ENCODE data around the gene CWC15. TPM values are rescaled to one million over a fixed set of nuclear protein-coding genes. Genes with fewer than 3 reads are reported as not detected.

CWC15 gene
- total and polyA plus RNA-seq, 2 donors (not counting 3 experiments of a cell fraction or from before 2014, with no cell fraction given) = 16.9 to 72.0 TPM

DNA sequence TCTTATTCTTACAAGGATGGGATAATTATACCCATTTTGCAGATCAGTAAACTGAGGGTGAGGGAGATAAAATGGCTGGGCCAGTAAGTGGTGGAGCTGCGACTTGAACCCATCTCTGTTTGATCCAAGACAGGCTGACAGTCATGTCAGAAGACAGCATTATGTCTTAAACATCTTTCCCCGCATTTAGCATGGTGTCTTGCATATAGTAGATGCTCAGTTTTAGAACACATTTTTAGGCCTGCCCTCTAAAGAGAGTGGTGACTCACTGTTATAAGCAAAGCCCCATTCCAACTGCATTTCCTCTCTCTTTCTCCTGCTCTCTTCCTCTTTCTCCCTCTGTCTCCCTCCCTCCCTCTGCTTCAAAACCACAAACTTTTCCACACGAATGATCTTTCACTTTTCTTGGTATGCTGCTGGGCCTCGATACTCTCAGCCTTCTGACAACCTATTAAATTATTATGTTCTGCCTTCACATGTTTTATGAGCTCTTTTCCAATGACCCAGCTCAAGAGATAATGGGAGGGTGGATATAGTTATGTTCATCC lies 25.2 kb downstream of the CWC15 start:
- intact Hi-C loops (cut with micrococcal nuclease) (no loop called here), dilution Hi-C loops (cut with MboI; ENCODE audit: extremely low pct_ligation_motif_present, low sequenced_read_pairs) (no loop called here)
- H3K9ac ChIP-seq (replicated peaks; ENCODE audit: extremely low read depth, insufficient read depth, low read length) = no peak overlapping the region
- H3K27me3 ChIP-seq (ENCODE audit: control insufficient read depth in 2 of 2, insufficient read depth in 2 of 2, low read length in 2 of 2) = no peaks in the 10 kb centered on the region
- no peaks in the 10 kb centered on the region for H3K79me2 ChIP-seq (ENCODE audit: control insufficient read depth, insufficient read depth, low read length)
- H3K27ac ChIP-seq (ENCODE audit: insufficient read depth, low read depth, low read length) = no peak overlapping the region
- H3K4me2 ChIP-seq (ENCODE audit: insufficient read depth, low read length) = no peak overlapping the region
- H3K36me3 ChIP-seq (ENCODE audit: control insufficient read depth in 2 of 2, extremely low read depth in 1 of 2, insufficient read depth in 2 of 2, low read length in 2 of 2) = no peaks in the 10 kb centered on the region
- ChIA-PET CTCF (interaction anchor here (0.7 to 1.3 kb wide), 2 partner anchors 20 to 294 kb away, joined by 3 to 6 read pairs; no protein-coding TSS in a partner anchor), POLR2A (no interaction called here)
- TF ChIP-seq JUN (IDR thresholded peaks at IDR 0.05; ENCODE audit: borderline replicate concordance, insufficient read depth, insufficient read length, low read depth) (no peak), POLR2A (IDR thresholded peaks at IDR 0.05; ENCODE audit: low read depth, low read length) (no peak), FOS (IDR thresholded peaks at IDR 0.05; ENCODE audit: borderline replicate concordance, insufficient read depth, low read length) (no peak), EZH2 (IDR thresholded peaks at IDR 0.05; ENCODE audit: borderline replicate concordance, low read depth, low read length, severe bottlenecking) (no peak), POLR2AphosphoS5 (IDR thresholded peaks at IDR 0.05; ENCODE audit: insufficient read depth, low read depth, low read length) (no peak), MYC (IDR thresholded peaks at IDR 0.05; ENCODE audit: low read depth, low read length) (no peak), GATA2 (IDR thresholded peaks at IDR 0.05; ENCODE audit: insufficient read depth, insufficient read length, low read depth, low read length) (no peak)
- TF ChIP-seq, protein P1, sequence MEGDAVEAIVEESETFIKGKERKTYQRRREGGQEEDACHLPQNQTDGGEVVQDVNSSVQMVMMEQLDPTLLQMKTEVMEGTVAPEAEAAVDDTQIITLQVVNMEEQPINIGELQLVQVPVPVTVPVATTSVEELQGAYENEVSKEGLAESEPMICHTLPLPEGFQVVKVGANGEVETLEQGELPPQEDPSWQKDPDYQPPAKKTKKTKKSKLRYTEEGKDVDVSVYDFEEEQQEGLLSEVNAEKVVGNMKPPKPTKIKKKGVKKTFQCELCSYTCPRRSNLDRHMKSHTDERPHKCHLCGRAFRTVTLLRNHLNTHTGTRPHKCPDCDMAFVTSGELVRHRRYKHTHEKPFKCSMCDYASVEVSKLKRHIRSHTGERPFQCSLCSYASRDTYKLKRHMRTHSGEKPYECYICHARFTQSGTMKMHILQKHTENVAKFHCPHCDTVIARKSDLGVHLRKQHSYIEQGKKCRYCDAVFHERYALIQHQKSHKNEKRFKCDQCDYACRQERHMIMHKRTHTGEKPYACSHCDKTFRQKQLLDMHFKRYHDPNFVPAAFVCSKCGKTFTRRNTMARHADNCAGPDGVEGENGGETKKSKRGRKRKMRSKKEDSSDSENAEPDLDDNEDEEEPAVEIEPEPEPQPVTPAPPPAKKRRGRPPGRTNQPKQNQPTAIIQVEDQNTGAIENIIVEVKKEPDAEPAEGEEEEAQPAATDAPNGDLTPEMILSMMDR (IDR thresholded peaks at IDR 0.05; ENCODE audit: extremely low read depth in 1 of 2, insufficient read depth in 1 of 2, low read depth in 1 of 2, low read length in 2 of 2) = no peak
- TF ChIP-seq, protein P2, sequence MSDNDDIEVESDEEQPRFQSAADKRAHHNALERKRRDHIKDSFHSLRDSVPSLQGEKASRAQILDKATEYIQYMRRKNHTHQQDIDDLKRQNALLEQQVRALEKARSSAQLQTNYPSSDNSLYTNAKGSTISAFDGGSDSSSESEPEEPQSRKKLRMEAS (IDR thresholded peaks at IDR 0.05; ENCODE audit: insufficient read depth, insufficient read length) = no peak
- BruUV-seq (replicated peaks) = no TSS peak
- FAIRE-seq (peak; percentile 48), DNase-seq (ENCODE audit: low read depth, low spot score) (no peak)
- H2AFZ ChIP-seq (ENCODE audit: low read depth, low read length) = no peak overlapping the region
- no peaks in the 10 kb centered on the region for H3K9me1 ChIP-seq (replicated peaks; ENCODE audit: control insufficient read depth, extremely low read depth, insufficient read depth, low read length)
- H3K4me3 ChIP-seq (replicated peaks in 1 of 3; ENCODE audit: insufficient read depth in 1 of 3, low read depth in 1 of 3, low read length in 3 of 3) = no peak overlapping the region
- H3K4me1 ChIP-seq (ENCODE audit: control insufficient read depth, extremely low read depth, insufficient read depth, low read length) = no peaks in the 10 kb centered on the region
- no peaks in the 10 kb centered on the region for H3K9me3 ChIP-seq (replicated peaks; ENCODE audit: control insufficient read depth, insufficient read depth, low read length)
- no peaks in the 10 kb centered on the region for H4K20me1 ChIP-seq (replicated peaks; ENCODE audit: control insufficient read depth, extremely low read depth, insufficient read depth, low read length)

All from endothelial cell of umbilical vein (primary cell).